Measurements from ENCODE around the gene BLACAT1.
A peak's percentile ranks its signal among the peaks of the same experiment; 100 is the strongest.
"Not testable (repeated sequence)": the region's sequence is repeated elsewhere in the genome, so short reads cannot be mapped to it uniquely, and the experiment has no call there.

BLACAT1 gene

GRCh38 chr1:205492201-205492667 is 36.4 kb upstream of the BLACAT1 start:
- H3K9me3 Mint-ChIP-seq (ENCODE audit: low read depth) = no peaks in the 10 kb centered on the region
- H3K4me1 Mint-ChIP-seq (ENCODE audit: low read depth) = no peaks in the 10 kb centered on the region
- H3K36me3 Mint-ChIP-seq = no peaks in the 10 kb centered on the region
- no peak overlapping the region for H3K27ac Mint-ChIP-seq
- peaks cover 16% of the 10 kb centered on the region for H3K27me3 Mint-ChIP-seq
- no peak overlapping the region for H3K4me3 Mint-ChIP-seq

- Mint-ChIP-seq H3K27me3 (peaks cover 16% of the 10 kb centered on the region), H3K4me3 (no peak overlapping the region), H3K4me1 (ENCODE audit: low read depth) (no peaks in the 10 kb centered on the region), H3K36me3 (no peaks in the 10 kb centered on the region), H3K9me3 (ENCODE audit: low read depth) (no peaks in the 10 kb centered on the region), H3K27ac (no peak overlapping the region)
These were observed 35.9 kb upstream of the BLACAT1 start for GRCh38 chr1:205491794-205492193.

DNA sequence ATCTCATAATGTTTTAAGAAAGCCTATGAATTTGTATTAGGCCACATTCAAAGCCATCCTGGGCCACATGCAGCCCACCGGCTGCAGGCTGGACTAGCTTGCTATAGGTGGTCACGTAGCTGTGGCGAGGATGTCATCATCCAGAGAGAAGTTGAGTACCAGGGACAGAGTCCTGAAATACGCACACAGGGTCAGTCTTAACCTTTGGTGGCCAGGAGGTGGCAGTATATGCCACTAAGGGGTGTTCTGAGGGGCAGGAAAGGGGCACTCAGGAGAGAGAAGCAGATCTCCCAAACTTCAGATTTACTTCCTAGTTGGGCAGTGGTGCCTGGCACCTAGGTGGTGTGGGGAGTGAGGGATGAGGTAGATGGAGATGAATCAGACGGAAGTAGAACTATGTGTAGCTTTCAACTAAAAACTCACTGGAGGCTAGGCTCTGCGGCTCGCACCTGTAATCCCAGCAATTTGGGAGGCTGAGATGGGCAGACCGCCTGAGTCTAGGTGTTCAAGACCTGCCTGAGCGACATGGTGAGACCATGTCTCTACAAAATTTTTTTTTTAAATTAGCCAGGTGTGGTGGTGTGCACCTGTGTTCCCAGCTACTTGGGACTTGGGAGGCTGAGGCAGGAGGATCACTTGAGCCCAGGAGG is 32.4 kb upstream of the BLACAT1 start:
- Mint-ChIP-seq H3K36me3 (no peaks in the 10 kb centered on the region), H3K27me3 (peaks cover 26% of the 10 kb centered on the region), H3K9me3 (ENCODE audit: low read depth) (no peaks in the 10 kb centered on the region), H3K4me1 (ENCODE audit: low read depth) (peaks cover 5% of the 10 kb centered on the region), H3K4me3 (no peak overlapping the region), H3K27ac (no peak overlapping the region)

DNA sequence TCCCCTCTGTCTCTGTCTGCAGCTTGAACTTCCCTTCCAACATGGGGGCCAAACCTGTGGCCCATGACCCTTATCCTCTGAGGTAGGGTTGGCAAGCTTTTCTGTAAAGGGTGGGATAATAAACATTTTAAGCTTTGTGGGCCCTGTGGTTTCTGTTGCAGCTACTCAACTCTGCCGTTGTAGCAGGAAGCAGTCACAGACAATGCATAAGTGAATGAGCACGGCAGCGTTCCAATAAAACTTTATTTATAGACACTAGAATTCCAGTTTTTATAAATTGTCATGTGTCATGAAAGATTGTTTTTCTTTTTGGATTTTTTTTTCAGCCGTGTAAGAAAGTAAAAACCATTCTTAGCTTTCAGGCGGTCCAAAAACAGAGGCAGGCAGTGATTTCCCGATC is 30.4 kb upstream of the BLACAT1 start:
- Mint-ChIP-seq H3K4me3 (no peak overlapping the region), H3K4me1 (ENCODE audit: low read depth) (peaks cover 19% of the 10 kb centered on the region), H3K27ac (no peak overlapping the region), H3K9me3 (ENCODE audit: low read depth) (no peaks in the 10 kb centered on the region), H3K27me3 (peaks cover 28% of the 10 kb centered on the region), H3K36me3 (no peaks in the 10 kb centered on the region)

DNA sequence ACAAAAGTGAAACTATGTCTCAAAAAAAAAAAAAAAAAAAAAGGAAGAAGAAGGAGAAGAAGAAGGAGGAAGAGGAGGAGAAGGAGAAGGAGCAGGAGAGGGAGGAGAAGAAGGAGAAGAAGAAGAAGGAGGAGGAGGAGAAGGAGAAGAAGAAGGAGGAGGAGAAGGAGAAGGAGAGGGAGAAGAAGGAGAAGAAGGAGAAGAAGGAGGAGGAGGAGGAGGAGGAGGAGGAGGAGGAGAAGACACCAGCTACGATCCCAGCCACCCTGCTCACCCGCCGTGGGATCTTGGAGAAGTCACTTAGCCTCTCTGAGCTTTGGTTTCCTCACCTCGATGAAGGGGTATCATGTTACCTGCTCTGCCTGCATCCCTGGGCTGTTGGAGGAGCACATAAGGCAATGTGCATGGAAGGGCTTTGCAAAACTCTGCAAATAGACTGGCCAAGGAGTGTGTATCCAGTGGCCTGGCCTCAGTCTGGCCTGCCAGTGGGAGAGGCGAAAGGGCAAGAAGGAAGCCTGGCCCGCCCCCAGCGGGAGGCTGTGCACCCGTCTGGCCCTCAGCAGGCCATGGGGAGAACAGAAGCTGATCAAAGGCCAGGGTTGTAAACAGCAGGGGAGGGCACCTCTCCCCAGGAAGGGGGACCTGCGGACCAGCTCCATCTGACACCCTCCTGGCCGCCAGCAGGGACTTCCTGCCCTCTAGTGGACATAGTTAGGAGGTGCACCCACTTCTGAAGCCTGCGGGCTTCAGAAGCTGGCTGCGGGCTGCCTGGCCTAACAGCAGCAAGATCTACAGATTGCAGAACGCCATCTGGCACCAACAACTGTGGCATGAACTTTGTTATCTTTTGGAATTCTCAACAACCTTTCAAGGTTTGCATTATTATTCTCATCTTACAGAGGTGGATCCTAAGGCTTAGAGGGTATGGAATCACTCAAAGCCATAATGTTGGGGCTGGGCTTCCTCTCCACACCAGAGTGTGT is 29.4 kb upstream of the BLACAT1 start:
- Mint-ChIP-seq H3K9me3 (ENCODE audit: low read depth) (no peaks in the 10 kb centered on the region), H3K4me1 (ENCODE audit: low read depth) (peaks cover 28% of the 10 kb centered on the region), H3K36me3 (no peaks in the 10 kb centered on the region), H3K27me3 (peaks cover 28% of the 10 kb centered on the region), H3K4me3 (no peak overlapping the region), H3K27ac (no peak overlapping the region)

DNA sequence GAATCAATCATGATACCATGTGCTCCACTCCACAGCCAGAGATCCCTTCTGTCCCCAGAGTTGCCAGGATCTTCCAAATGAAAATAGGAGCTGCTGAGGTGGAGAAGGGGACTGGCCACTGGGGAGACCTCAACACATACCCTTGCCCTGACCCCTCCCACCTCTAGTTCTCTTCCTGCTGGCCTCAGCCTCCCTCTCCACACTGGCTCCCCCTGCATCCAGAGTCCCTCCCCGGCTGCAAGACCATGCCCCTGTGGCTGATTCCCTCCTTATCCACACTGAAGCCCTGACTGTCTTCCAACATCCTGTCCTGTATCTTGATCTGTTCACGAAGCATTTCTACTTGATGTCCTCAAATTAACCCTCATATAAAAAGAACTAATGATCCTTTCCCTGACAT is 27.5 kb upstream of the BLACAT1 start:
- Mint-ChIP-seq H3K27me3 (peaks cover 22% of the 10 kb centered on the region), H3K36me3 (no peaks in the 10 kb centered on the region), H3K4me3 (no peak overlapping the region), H3K27ac (no peak overlapping the region), H3K4me1 (ENCODE audit: low read depth) (peaks cover 36% of the 10 kb centered on the region), H3K9me3 (ENCODE audit: low read depth) (no peaks in the 10 kb centered on the region)

DNA sequence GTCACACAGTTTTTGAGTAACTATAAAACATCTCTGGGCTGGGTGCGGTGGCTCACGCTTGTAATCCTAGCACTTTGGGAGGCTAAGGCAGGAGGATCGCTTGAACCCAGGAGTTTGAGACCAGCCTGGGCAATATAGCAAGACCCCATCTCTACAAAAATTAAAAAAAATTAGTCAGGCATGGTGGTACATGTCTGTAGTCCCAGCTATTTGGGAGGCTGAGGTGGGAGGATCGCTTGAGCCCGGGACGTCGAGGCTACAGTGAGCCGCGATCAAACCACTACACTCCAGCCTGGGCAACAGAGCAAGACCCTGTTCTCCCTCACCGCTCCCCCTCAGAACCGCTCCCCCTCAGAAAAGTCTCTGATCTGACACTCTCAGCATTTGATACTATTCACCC is 26.7 kb upstream of the BLACAT1 start:
- Mint-ChIP-seq H3K27me3 (peaks cover 18% of the 10 kb centered on the region), H3K4me1 (ENCODE audit: low read depth) (peaks cover 36% of the 10 kb centered on the region)
- not testable (repeated sequence) for H3K27ac Mint-ChIP-seq; H3K9me3 Mint-ChIP-seq (ENCODE audit: low read depth); H3K4me3 Mint-ChIP-seq; H3K36me3 Mint-ChIP-seq

DNA sequence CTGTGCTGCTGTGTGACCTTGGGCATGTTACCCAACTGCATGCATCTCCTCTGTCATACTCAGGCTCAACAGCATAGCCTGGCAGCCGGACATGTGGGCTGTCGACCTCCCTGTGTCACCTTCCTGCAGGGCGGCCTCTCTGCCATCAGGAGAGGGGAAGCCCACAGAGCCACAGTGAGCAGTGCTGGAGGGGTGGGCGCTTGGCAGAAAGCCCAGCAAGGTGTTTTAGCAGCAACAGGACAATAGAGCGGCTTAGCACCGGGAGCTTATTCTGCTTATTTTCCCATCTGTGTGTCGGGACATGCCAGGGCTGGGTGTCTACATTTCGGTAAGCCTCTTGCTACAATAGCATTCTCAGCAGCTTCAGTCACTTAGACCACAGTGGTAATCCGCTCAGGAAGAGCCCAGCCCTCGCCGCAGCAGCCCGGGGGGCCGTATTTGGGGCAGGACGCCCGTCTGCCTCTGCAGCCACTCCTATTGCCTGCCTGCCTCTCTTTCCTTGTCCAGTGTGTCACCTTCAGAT is 25.8 kb upstream of the BLACAT1 start:
- no peaks in the 10 kb centered on the region for H3K9me3 Mint-ChIP-seq (ENCODE audit: low read depth)
- H3K4me1 Mint-ChIP-seq (ENCODE audit: low read depth) = peaks cover 36% of the 10 kb centered on the region
- H3K27me3 Mint-ChIP-seq = peaks cover 18% of the 10 kb centered on the region
- peak overlapping the region; percentile 70 for H3K4me3 Mint-ChIP-seq
- no peak overlapping the region for H3K27ac Mint-ChIP-seq
- no peaks in the 10 kb centered on the region for H3K36me3 Mint-ChIP-seq

DNA sequence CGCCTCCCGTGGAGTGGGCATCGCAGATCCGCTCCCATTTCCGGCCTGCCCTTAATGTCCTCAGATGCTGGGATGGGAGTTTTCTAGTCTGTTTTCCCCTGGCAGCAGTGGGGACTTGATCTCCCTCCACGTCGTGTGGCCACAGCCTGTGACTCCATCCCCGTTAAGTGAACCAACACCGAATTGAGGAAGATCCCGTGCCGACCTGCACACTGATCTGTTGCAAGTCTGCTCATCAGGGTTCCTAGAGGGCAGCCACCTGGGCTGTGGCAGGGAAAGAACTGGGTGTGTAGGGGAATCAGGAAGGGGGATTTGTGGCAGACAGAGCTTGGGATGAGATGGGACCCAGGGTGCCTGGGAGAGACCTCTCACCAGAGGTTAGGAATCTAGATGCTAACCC is 25.4 kb upstream of the BLACAT1 start:
- Mint-ChIP-seq H3K27me3 (peaks cover 18% of the 10 kb centered on the region), H3K36me3 (no peaks in the 10 kb centered on the region), H3K27ac (no peak overlapping the region), H3K9me3 (ENCODE audit: low read depth) (no peaks in the 10 kb centered on the region), H3K4me3 (peak overlapping the region; percentile 70), H3K4me1 (ENCODE audit: low read depth) (peaks cover 36% of the 10 kb centered on the region)

DNA sequence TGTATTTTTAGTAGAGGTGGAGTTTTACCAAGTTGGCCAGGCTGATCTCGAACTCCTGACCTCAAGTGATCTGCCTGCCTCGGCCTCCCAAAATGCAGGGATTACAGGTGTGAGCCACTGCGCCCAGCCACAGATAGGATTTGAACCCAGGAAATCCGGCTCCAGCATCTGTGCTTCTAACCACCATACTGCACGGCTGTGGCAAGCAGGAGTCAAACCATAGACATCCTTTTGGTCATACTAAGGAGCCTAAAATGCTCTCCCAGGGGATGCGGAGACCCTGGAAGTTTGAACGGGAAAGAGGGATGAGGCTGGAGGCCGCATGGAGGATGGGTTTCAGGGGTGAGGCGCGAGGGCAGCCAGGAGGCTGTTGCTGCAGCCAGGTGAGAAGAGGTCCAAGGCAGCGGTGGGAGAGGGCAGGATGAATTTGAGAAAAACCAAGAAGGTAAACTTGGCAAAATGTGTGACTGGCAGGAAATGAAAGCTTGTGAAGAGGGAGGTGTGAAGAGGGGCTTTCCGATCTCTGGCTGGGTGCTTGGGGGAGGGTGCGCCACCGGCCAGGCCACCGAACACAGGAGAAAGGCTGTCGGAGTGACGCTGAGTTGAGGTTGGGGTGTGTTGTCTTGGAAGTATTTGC is 24.6 kb upstream of the BLACAT1 start:
- Mint-ChIP-seq H3K4me3 (peak overlapping the region; percentile 63), H3K9me3 (ENCODE audit: low read depth) (peaks cover 6% of the 10 kb centered on the region), H3K27me3 (peaks cover 16% of the 10 kb centered on the region), H3K27ac (peak overlapping the region; percentile 82), H3K4me1 (ENCODE audit: low read depth) (peaks cover 36% of the 10 kb centered on the region), H3K36me3 (no peaks in the 10 kb centered on the region)

- peaks cover 16% of the 10 kb centered on the region for H3K9me3 Mint-ChIP-seq (ENCODE audit: low read depth)
- peaks cover 20% of the 10 kb centered on the region for H3K27me3 Mint-ChIP-seq
- H3K36me3 Mint-ChIP-seq, H3K4me3 Mint-ChIP-seq, H3K27ac Mint-ChIP-seq: not testable (repeated sequence)
- peaks cover 33% of the 10 kb centered on the region for H3K4me1 Mint-ChIP-seq (ENCODE audit: low read depth)
These were observed 23.1 kb upstream of the BLACAT1 start for GRCh38 chr1:205478985-205479384.

- peaks cover 16% of the 10 kb centered on the region for H3K9me3 Mint-ChIP-seq (ENCODE audit: low read depth)
- no peak overlapping the region for H3K4me3 Mint-ChIP-seq
- peaks cover 17% of the 10 kb centered on the region for H3K27me3 Mint-ChIP-seq
- H3K27ac Mint-ChIP-seq = no peak overlapping the region
- peaks cover 31% of the 10 kb centered on the region for H3K4me1 Mint-ChIP-seq (ENCODE audit: low read depth)
- peaks cover 7% of the 10 kb centered on the region for H3K36me3 Mint-ChIP-seq
These were observed 22.0 kb upstream of the BLACAT1 start for GRCh38 chr1:205477759-205478247.

DNA sequence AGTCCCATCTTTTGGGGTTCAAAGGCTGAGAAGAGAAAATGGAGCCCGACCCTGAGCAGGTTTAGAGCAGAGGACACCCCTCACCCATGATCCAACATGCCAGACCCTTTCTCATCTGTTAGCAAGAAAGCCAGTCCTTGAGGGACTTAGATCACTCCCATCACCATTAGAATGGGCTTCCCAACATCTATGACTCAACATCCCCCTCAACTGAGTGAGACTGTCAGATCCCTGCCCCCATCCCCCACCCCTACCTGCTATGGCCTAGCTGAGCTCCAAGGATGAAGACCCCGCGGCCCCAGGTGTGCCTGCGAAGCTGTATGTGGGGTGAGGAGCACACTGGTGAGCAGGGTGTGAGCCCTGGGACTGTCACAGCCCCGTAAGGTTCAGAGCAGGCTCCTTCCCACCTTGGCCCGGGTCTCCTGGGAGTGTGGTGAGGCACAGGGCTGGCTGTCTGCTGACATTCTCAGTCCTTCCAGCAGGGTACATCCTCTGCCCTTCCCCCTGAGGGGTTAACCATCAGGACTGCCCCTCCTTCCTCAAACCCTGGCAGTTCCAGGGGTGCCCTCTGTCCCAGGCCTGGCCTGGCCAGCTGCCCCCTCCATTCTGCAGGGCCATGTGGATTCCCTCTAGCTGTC is 21.4 kb upstream of the BLACAT1 start:
- Mint-ChIP-seq H3K27me3 (peaks cover 21% of the 10 kb centered on the region), H3K36me3 (peaks cover 7% of the 10 kb centered on the region), H3K4me1 (ENCODE audit: low read depth) (peaks cover 34% of the 10 kb centered on the region), H3K9me3 (ENCODE audit: low read depth) (peaks cover 16% of the 10 kb centered on the region), H3K27ac (no peak overlapping the region), H3K4me3 (no peak overlapping the region)

GRCh38 chr1:205476648-205477047 is 20.8 kb upstream of the BLACAT1 start:
- peaks cover 23% of the 10 kb centered on the region for H3K27me3 Mint-ChIP-seq
- H3K9me3 Mint-ChIP-seq (ENCODE audit: low read depth) = peaks cover 16% of the 10 kb centered on the region

More at GRCh38 chr1:205476648-205477047, 20.8 kb upstream of the BLACAT1 start:
- no peak overlapping the region for H3K4me3 Mint-ChIP-seq
- H3K4me1 Mint-ChIP-seq (ENCODE audit: low read depth) = peaks cover 29% of the 10 kb centered on the region
- peaks cover 7% of the 10 kb centered on the region for H3K36me3 Mint-ChIP-seq
- no peak overlapping the region for H3K27ac Mint-ChIP-seq
